SU-DHL-6 (cell line): Measurements from ENCODE around the gene UBE2O.

Experiments
- H2AFZ ChIP-seq: fragments of 200-600 bp; sonication (generic); 2 replicates; pipeline ENCODE4 v1.6.1; 2014; ENCODE audit warnings: low read depth, mild to moderate bottlenecking, moderate library complexity, mixed read lengths, antibody characterized with exemption, low read length; ENCODE audit not compliant: severe bottlenecking
- H3F3A ChIP-seq: fragments of 200-600 bp; shearing (Covaris generic); 2 replicates; pipeline ENCODE4 v1.6.0; 2016; ENCODE audit warnings: antibody characterized with exemption, mild to moderate bottlenecking; ENCODE audit not compliant: insufficient read depth
- H3K27ac ChIP-seq: fragments of 200-600 bp; sonication (generic); 2 replicates; pipeline ENCODE4 v1.5.1; 2016; ENCODE audit warnings: low read depth, mild to moderate bottlenecking, low read length, moderate library complexity, mixed read lengths
- H3K27me3 ChIP-seq: fragments of 200-600 bp; sonication (generic), shearing (Covaris generic); 2 replicates; pipeline ENCODE4 v1.6.0; 2014; ENCODE audit warnings: mild to moderate bottlenecking, low read length
- H3K36me3 ChIP-seq: fragments of 200-600 bp; sonication (generic); 2 replicates; pipeline ENCODE4 v1.6.1; 2014; ENCODE audit warnings: mild to moderate bottlenecking, low read length, mixed read lengths
- H3K4me2 ChIP-seq: fragments of 300-600, 200-600 bp; shearing (Covaris generic), sonication (generic); 2 replicates; pipeline ENCODE4 v1.6.0; 2014; ENCODE audit warnings: low read length, low read depth, mild to moderate bottlenecking; ENCODE audit not compliant: poor library complexity, severe bottlenecking
- H3K4me3 ChIP-seq: fragments of 200-600 bp; sonication (generic); 2 replicates; pipeline ENCODE4 v1.5.1; 2014; ENCODE audit warnings: antibody characterized with exemption, low read length, mild to moderate bottlenecking, mixed read lengths; ENCODE audit not compliant: insufficient read depth, poor library complexity, severe bottlenecking
- H3K79me2 ChIP-seq: fragments of 200-600 bp; sonication (generic); 2 replicates; pipeline ENCODE4 v1.6.1; 2014; ENCODE audit warnings: mild to moderate bottlenecking, low read length, moderate library complexity; ENCODE audit not compliant: insufficient read depth
- H3K9ac ChIP-seq: fragments of 200-600 bp; sonication (generic); 2 replicates; pipeline ENCODE4 v1.7.0; 2014; ENCODE audit warnings: mild to moderate bottlenecking, low read length
- H3K9me2 ChIP-seq: fragments of 200-600 bp; sonication (generic); replicated peaks from 2 replicates; pipeline ENCODE4 v1.6.1; 2014; ENCODE audit warnings: low read length; ENCODE audit not compliant: insufficient read depth
- H3K9me3 ChIP-seq: fragments of 200-600 bp; sonication (generic); 2 replicates; pipeline ENCODE4 v1.6.1; 2014; ENCODE audit warnings: low read length, mixed read lengths; ENCODE audit not compliant: insufficient read depth
- H4K20me1 ChIP-seq: fragments of 200-600 bp; sonication (generic); 2 replicates; pipeline ENCODE4 v1.6.1; 2014; ENCODE audit warnings: low read depth, mild to moderate bottlenecking, antibody characterized with exemption, low read length, moderate library complexity, mixed read lengths
- EZH2phosphoT487 ChIP-seq: fragments of 200-600 bp; sonication (generic), shearing (Covaris generic); conservative IDR thresholded peaks from 2 replicates; pipeline ENCODE4 v1.6.1; 2018; ENCODE audit warnings: mild to moderate bottlenecking, antibody characterized with exemption, low read length, moderate library complexity, mixed read lengths
- TF ChIP-seq, protein P1 (sequence below): fragments of 200-600 bp; sonication (generic); IDR thresholded peaks from one replicate; pipeline ENCODE4 v1.5.1; 2017; ENCODE audit warnings: antibody characterized with exemption, mild to moderate bottlenecking, low read length, moderate library complexity; ENCODE audit not compliant: insufficient read depth, poor library complexity, severe bottlenecking

The UBE2O gene

DNA sequence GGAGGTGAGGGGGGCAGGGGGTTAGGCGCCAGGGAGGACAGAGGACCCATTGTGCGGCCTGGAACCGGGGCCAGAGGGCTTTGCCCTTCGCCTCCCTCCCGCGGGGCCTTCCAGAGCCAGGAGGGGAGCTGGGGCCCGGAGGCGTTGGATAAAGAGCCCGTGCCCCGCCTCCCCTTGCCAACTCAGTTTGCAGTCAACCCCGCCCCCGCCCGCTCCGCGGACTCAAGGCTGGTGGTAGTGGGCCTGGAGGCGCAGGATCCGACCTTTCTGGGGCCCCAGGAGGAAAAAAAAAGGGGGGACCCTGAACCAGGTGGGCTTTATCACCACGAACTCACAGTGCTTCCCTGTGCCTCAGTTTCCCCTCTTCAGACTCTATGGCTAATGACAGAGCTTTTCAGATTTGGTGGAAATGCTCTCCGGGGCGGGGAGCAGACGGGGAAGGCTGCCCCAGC is 70.6 kb downstream of the UBE2O start:
- H4K20me1 ChIP-seq, result no peaks in the 10 kb centered on the region
- TF ChIP-seq, protein P1, sequence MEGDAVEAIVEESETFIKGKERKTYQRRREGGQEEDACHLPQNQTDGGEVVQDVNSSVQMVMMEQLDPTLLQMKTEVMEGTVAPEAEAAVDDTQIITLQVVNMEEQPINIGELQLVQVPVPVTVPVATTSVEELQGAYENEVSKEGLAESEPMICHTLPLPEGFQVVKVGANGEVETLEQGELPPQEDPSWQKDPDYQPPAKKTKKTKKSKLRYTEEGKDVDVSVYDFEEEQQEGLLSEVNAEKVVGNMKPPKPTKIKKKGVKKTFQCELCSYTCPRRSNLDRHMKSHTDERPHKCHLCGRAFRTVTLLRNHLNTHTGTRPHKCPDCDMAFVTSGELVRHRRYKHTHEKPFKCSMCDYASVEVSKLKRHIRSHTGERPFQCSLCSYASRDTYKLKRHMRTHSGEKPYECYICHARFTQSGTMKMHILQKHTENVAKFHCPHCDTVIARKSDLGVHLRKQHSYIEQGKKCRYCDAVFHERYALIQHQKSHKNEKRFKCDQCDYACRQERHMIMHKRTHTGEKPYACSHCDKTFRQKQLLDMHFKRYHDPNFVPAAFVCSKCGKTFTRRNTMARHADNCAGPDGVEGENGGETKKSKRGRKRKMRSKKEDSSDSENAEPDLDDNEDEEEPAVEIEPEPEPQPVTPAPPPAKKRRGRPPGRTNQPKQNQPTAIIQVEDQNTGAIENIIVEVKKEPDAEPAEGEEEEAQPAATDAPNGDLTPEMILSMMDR, result no peak
- no peak for TF ChIP-seq EZH2phosphoT487
- no peak overlapping the region for H3K4me3 ChIP-seq
- 0 out of 2 replicates have a peak overlapping the region, but pooled peaks have one; percentile 72 for H3K9ac ChIP-seq
- H3K9me2 ChIP-seq, result no peaks in the 10 kb centered on the region
- no peaks in the 10 kb centered on the region for H3K36me3 ChIP-seq
- H2AFZ ChIP-seq, result no peak overlapping the region
- no peaks in the 10 kb centered on the region for H3K79me2 ChIP-seq
- H3K27ac ChIP-seq, result no peak overlapping the region
- no peaks in the 10 kb centered on the region for H3K9me3 ChIP-seq
- no peaks in the 10 kb centered on the region for H3F3A ChIP-seq
- no peaks in the 10 kb centered on the region for H3K27me3 ChIP-seq
- peak overlapping the region; percentile 67 for H3K4me2 ChIP-seq

GRCh38 chr17:76381633-76382350 is 71.2 kb downstream of the UBE2O start:
- H3K4me3 ChIP-seq, result no peak overlapping the region

GRCh38 chr17:76379646-76380376 is 73.1 kb downstream of the UBE2O start:
- no peak overlapping the region for H2AFZ ChIP-seq
- no peaks in the 10 kb centered on the region for H3K79me2 ChIP-seq
- H3K4me2 ChIP-seq, result no peak overlapping the region
- H3K27me3 ChIP-seq, result no peaks in the 10 kb centered on the region
- H3K27ac ChIP-seq, result no peak overlapping the region
- no peaks in the 10 kb centered on the region for H4K20me1 ChIP-seq
- no peak overlapping the region for H3K4me3 ChIP-seq
- H3K9me2 ChIP-seq, result no peaks in the 10 kb centered on the region
- H3K9ac ChIP-seq, result no peak overlapping the region
- no peaks in the 10 kb centered on the region for H3F3A ChIP-seq
- H3K9me3 ChIP-seq, result no peaks in the 10 kb centered on the region
- H3K36me3 ChIP-seq, result no peaks in the 10 kb centered on the region
- TF ChIP-seq, protein P1, result no peak
- TF ChIP-seq EZH2phosphoT487, result no peak

More at GRCh38 chr17:76381633-76382350, 71.2 kb downstream of the UBE2O start:
- Histone ChIP-seq H3K79me2 (no peaks in the 10 kb centered on the region), H3F3A (no peaks in the 10 kb centered on the region), H3K4me2 (no peak overlapping the region), H3K9me3 (no peaks in the 10 kb centered on the region), H4K20me1 (no peaks in the 10 kb centered on the region), H3K27ac (no peak overlapping the region), H3K9me2 (no peaks in the 10 kb centered on the region), H2AFZ (no peak overlapping the region), H3K36me3 (no peaks in the 10 kb centered on the region), H3K27me3 (no peaks in the 10 kb centered on the region), H3K9ac (no peak overlapping the region)
- TF ChIP-seq EZH2phosphoT487, result no peak
- TF ChIP-seq, protein P1, result no peak
